HepG2 (cell line): ENCODE measurements around the gene CPNE2. TPM values are rescaled to one million over a fixed set of nuclear protein-coding genes. Genes with fewer than 3 reads are reported as not detected.

Experiments
- BCL6 ChIP-seq: IDR thresholded peaks from 2 replicates; pipeline ENCODE4 v1.6.1; 2016; ENCODE audit warnings: missing genetic modification reagents, missing compliant biosample characterization
- ETV5 ChIP-seq: IDR thresholded peaks from 2 replicates; pipeline ENCODE4 v1.6.1; 2018; ENCODE audit warnings: missing biosample characterization, missing genetic modification reagents, inconsistent platforms, borderline replicate concordance
- HDAC1 ChIP-seq: sonication (generic); formaldehyde crosslinking; IDR thresholded peaks from 2 replicates; pipeline ENCODE4 v1.5.1; 2020; ENCODE audit warnings: mild to moderate bottlenecking, missing genetic modification reagents
- KDM6A ChIP-seq: IDR thresholded peaks from 2 replicates; pipeline ENCODE4 v1.6.1; 2016; ENCODE audit warnings: low read depth
- NFE2L1 ChIP-seq: sonication (generic); formaldehyde crosslinking; IDR thresholded peaks from 2 replicates; pipeline ENCODE4 v1.4.0; 2020; ENCODE audit warnings: missing genetic modification reagents, mild to moderate bottlenecking, borderline replicate concordance
- NFKBIZ ChIP-seq: IDR thresholded peaks from 2 replicates; pipeline ENCODE4 v1.6.1; 2018; ENCODE audit warnings: missing genetic modification reagents, missing compliant biosample characterization
- NFYC ChIP-seq: IDR thresholded peaks from 2 replicates; pipeline ENCODE4 v1.6.1; 2016; ENCODE audit warnings: missing genetic modification reagents, missing compliant biosample characterization
- NR1H2 ChIP-seq: sonication (generic); formaldehyde crosslinking; IDR thresholded peaks from 2 replicates; pipeline ENCODE4 v1.8.1; 2022; ENCODE audit warnings: low read depth, missing genetic modification reagents, borderline replicate concordance
- NR2F1 ChIP-seq, 2 experiments: fragments of 450-650 bp in 1 of 2; formaldehyde crosslinking in 1 of 2; IDR thresholded peaks; 2 replicates each; pipeline versions ENCODE4 v1.5.0 to v1.6.1; 2016 to 2020; ENCODE audit warnings: mild to moderate bottlenecking in 1 of 2, missing compliant biosample characterization in 1 of 2, missing genetic modification reagents in 1 of 2, moderate library complexity in 1 of 2
- PAWR ChIP-seq: sonication (generic); formaldehyde crosslinking; IDR thresholded peaks from 2 replicates; pipeline ENCODE4 v1.4.0; 2020; ENCODE audit warnings: missing genetic modification reagents, mild to moderate bottlenecking, borderline replicate concordance
- POLR2AphosphoS2 ChIP-seq: IDR thresholded peaks from 2 replicates; pipeline ENCODE4 v1.6.1; 2011; ENCODE audit warnings: low read depth, low read length, improper control_type of control experiment
- RAD51 ChIP-seq: fragments of 450-650 bp; IDR thresholded peaks from 2 replicates; pipeline ENCODE4 v1.6.1; 2016; ENCODE audit warnings: borderline replicate concordance
- SALL1 ChIP-seq: sonication (generic); formaldehyde crosslinking; IDR thresholded peaks from 2 replicates; pipeline ENCODE4 v1.8.0; 2022; ENCODE audit warnings: mild to moderate bottlenecking, missing genetic modification reagents
- SATB2 ChIP-seq: sonication (generic); formaldehyde crosslinking; IDR thresholded peaks from 2 replicates; pipeline ENCODE4 v1.5.0; 2020; ENCODE audit warnings: missing genetic modification reagents
- SNAPC2 ChIP-seq: sonication (generic); formaldehyde crosslinking; IDR thresholded peaks from 2 replicates; pipeline ENCODE4 v1.8.1; 2022; ENCODE audit warnings: mild to moderate bottlenecking, missing genetic modification reagents
- TCF12 ChIP-seq, 2 experiments: fragments of 450-650 bp in 1 of 2; sonication (generic) in 1 of 2; formaldehyde crosslinking in 1 of 2; IDR thresholded peaks; 2 replicates each; pipeline versions ENCODE4 v1.6.1 to v1.8.0; 2017 to 2022; ENCODE audit warnings: antibody characterized with exemption in 1 of 2, mild to moderate bottlenecking in 1 of 2, missing genetic modification reagents in 1 of 2, moderate library complexity in 1 of 2
- ZFX ChIP-seq: sonication (generic); formaldehyde crosslinking; IDR thresholded peaks from 2 replicates; pipeline ENCODE4 v1.4.0; 2020; ENCODE audit warnings: mild to moderate bottlenecking, low read depth, missing genetic modification reagents, moderate library complexity
- ZKSCAN8 ChIP-seq: IDR thresholded peaks from 2 replicates; pipeline ENCODE4 v1.6.1; 2016; ENCODE audit warnings: borderline replicate concordance, missing genetic modification reagents, missing compliant biosample characterization
- ZNF124 ChIP-seq: sonication (generic); formaldehyde crosslinking; IDR thresholded peaks from 2 replicates; pipeline ENCODE4 v1.4.0; 2020; ENCODE audit warnings: missing genetic modification reagents
- ZNF263 ChIP-seq: sonication (generic); formaldehyde crosslinking; IDR thresholded peaks from 2 replicates; pipeline ENCODE4 v1.4.0; 2020; ENCODE audit warnings: missing genetic modification reagents
- ZNF543 ChIP-seq: sonication (generic); formaldehyde crosslinking; IDR thresholded peaks from 2 replicates; pipeline ENCODE4 v1.4.0; 2020; ENCODE audit warnings: mild to moderate bottlenecking, missing genetic modification reagents
- ZNF549 ChIP-seq: sonication (generic); formaldehyde crosslinking; IDR thresholded peaks from 2 replicates; pipeline ENCODE4 v1.5.0; 2020; ENCODE audit warnings: missing genetic modification reagents
- ZNF607 ChIP-seq: sonication (generic); formaldehyde crosslinking; IDR thresholded peaks from 2 replicates; pipeline ENCODE4 v1.5.1; 2020; ENCODE audit warnings: missing genetic modification reagents, mild to moderate bottlenecking, borderline replicate concordance
- ZNF670 ChIP-seq: sonication (generic); formaldehyde crosslinking; IDR thresholded peaks from 2 replicates; pipeline ENCODE4 v1.8.0; 2022; ENCODE audit warnings: mild to moderate bottlenecking, missing genetic modification reagents, borderline replicate concordance
- ZSCAN20 ChIP-seq: sonication (generic); formaldehyde crosslinking; IDR thresholded peaks from 2 replicates; pipeline ENCODE4 v1.4.0; 2020; ENCODE audit warnings: missing genetic modification reagents, mild to moderate bottlenecking, borderline replicate concordance
- polyA plus RNA-seq, 8 experiments: library from polyadenylated mRNA; depleted of rRNA in 3 of 8; stranded (reverse) in 7 of 8; unstranded in 1 of 8; fragments of >200 nt; fragmentation: Illumina TruSeq in 4 of 8; extraction: Trizol in 4 of 8; gene quantifications; 2 replicates each; pipeline versions ENCODE4 v1.2.1 to v1.2.3, GENCODE V29; 2011 to 2016; ENCODE audit warnings: low read depth in 4 of 8, missing spikeins in 1 of 8, mixed read lengths in 1 of 8; ENCODE audit not compliant: insufficient read depth in 1 of 8
- total RNA-seq, 5 experiments: library from RNA; depleted of rRNA; stranded (reverse); fragments of >200 nt; fragmentation: Illumina TruSeq; extraction: Trizol; gene quantifications; 2 replicates each; pipeline ENCODE4 v1.2.3, GENCODE V29; 2016; ENCODE audit warnings: low read depth in 1 of 5
- TF ChIP-seq, protein P1 (sequence below): sonication (generic); formaldehyde crosslinking; IDR thresholded peaks from 2 replicates; pipeline ENCODE4 v1.4.0; 2020; ENCODE audit warnings: missing genetic modification reagents, borderline replicate concordance
- TF ChIP-seq, protein P2 (sequence below): sonication (generic); formaldehyde crosslinking; IDR thresholded peaks from 2 replicates; pipeline ENCODE4 v1.5.0; 2020; ENCODE audit warnings: mild to moderate bottlenecking, missing genetic modification reagents
- TF ChIP-seq, protein P3 (sequence below): IDR thresholded peaks from 2 replicates; pipeline ENCODE4 v1.6.1; 2016; ENCODE audit warnings: mild to moderate bottlenecking

The CPNE2 gene
- total and polyA plus RNA-seq, 2 of the 13 experiments (the other 11 are each of a cell fraction or from before 2014, with no cell fraction given), result 10.6 to 23.3 TPM

DNA sequence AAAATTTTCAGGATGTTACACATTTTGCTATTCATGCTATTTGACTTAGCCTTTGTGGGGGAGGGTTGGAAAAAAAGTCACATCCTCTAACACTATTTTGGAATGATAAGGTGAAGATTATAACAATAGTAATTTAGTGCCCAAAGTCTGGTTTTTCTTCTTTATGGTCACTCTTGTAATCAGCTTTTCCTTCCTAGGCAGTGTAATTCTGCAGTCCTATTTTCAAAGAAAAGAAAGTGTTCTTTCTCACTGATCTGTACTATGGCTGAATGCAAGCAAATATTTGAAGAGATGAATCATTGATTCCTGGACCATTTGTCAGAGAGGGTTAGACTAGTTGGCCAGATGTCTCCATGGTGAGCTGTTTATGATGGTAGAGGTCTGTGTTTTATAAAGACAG lies 102.1 kb downstream of the CPNE2 start (continued):
- TF ChIP-seq SALL1 (CRISPR knock-in tag) (no peak; the same call in 1 of the 2 replicates), ZNF263 (CRISPR knock-in tag) (no peak), RAD51 (no peak), BCL6 (CRISPR knock-in tag) (peak; percentile 86), ZNF549 (CRISPR knock-in tag) (no peak), TCF12 (IDR thresholded peaks at IDR 0.05) (no peak), TCF12 (CRISPR knock-in tag; IDR thresholded peaks at IDR 0.05) (no peak), ZNF670 (CRISPR knock-in tag) (no peak), ZSCAN20 (CRISPR knock-in tag) (no peak), KDM6A (no peak), NFKBIZ (0 out of 2 replicates have a peak, but pooled peaks have one; percentile 27), ZNF124 (no peak), NFYC (CRISPR knock-in tag) (no peak), SATB2 (no peak), ZNF607 (no peak), NFE2L1 (CRISPR knock-in tag) (no peak), PAWR (CRISPR knock-in tag) (no peak), POLR2AphosphoS2 (no peak), ETV5 (CRISPR knock-in tag) (peak; percentile 40; the same call in 1 of the 2 replicates), ZFX (CRISPR knock-in tag) (no peak), ZNF543 (CRISPR knock-in tag) (no peak), SNAPC2 (CRISPR knock-in tag) (peak; percentile 56; the same call in 1 of the 2 replicates), HDAC1 (CRISPR knock-in tag) (peak; percentile 47; the same call in 1 of the 2 replicates), NR1H2 (CRISPR knock-in tag) (no peak), NR2F1 (CRISPR knock-in tag; IDR thresholded peaks at IDR 0.05) (peak in 1 of 2 experiments; percentile 39; a peak in 1 of 4 replicates), ZKSCAN8 (CRISPR knock-in tag) (peak; percentile 88; the same call in 1 of the 2 replicates)
- TF ChIP-seq, protein P1, sequence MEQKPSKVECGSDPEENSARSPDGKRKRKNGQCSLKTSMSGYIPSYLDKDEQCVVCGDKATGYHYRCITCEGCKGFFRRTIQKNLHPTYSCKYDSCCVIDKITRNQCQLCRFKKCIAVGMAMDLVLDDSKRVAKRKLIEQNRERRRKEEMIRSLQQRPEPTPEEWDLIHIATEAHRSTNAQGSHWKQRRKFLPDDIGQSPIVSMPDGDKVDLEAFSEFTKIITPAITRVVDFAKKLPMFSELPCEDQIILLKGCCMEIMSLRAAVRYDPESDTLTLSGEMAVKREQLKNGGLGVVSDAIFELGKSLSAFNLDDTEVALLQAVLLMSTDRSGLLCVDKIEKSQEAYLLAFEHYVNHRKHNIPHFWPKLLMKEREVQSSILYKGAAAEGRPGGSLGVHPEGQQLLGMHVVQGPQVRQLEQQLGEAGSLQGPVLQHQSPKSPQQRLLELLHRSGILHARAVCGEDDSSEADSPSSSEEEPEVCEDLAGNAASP (CRISPR knock-in tag), result peak; percentile 80
- TF ChIP-seq, protein P2, sequence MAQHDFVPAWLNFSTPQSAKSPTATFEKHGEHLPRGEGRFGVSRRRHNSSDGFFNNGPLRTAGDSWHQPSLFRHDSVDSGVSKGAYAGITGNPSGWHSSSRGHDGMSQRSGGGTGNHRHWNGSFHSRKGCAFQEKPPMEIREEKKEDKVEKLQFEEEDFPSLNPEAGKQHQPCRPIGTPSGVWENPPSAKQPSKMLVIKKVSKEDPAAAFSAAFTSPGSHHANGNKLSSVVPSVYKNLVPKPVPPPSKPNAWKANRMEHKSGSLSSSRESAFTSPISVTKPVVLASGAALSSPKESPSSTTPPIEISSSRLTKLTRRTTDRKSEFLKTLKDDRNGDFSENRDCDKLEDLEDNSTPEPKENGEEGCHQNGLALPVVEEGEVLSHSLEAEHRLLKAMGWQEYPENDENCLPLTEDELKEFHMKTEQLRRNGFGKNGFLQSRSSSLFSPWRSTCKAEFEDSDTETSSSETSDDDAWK (CRISPR knock-in tag), result no peak
- TF ChIP-seq, protein P3, sequence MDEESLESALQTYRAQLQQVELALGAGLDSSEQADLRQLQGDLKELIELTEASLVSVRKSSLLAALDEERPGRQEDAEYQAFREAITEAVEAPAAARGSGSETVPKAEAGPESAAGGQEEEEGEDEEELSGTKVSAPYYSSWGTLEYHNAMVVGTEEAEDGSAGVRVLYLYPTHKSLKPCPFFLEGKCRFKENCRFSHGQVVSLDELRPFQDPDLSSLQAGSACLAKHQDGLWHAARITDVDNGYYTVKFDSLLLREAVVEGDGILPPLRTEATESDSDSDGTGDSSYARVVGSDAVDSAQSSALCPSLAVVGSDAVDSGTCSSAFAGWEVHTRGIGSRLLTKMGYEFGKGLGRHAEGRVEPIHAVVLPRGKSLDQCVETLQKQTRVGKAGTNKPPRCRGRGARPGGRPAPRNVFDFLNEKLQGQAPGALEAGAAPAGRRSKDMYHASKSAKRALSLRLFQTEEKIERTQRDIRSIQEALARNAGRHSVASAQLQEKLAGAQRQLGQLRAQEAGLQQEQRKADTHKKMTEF (CRISPR knock-in tag), result peak; percentile 82; the same call in 1 of the 2 replicates
